ENCODE measurements around the gene USH2A. TPM values are rescaled to one million over a fixed set of nuclear protein-coding genes. Genes with fewer than 3 reads are reported as not detected.

USH2A gene
- total and polyA plus RNA-seq, 7 donors: under 0.01 to 0.32 (median 0.30) TPM; not detected in 4

GRCh38 chr1:215877452-215877951 is 545.7 kb downstream of the USH2A start:
- Histone ChIP-seq H3K27ac (no peak overlapping the region), H3K9me3 (no peaks in the 10 kb centered on the region), H3K27me3 (ENCODE audit: insufficient read depth in 3 of 3, low read length in 2 of 3) (no peaks in the 10 kb centered on the region), H3K4me3 (no peak overlapping the region), H3K4me1 (no peaks in the 10 kb centered on the region), H3K36me3 (ENCODE audit: insufficient read depth in 1 of 2, low read depth in 1 of 2) (no peaks in the 10 kb centered on the region)
- ATAC-seq (no peak), DNase-seq (no peak)
- intact Hi-C loops (cut with DNase I): no loop called here
- 63 to 75% (median 65%) methylated on average over 5 of the region's 5 CpGs for WGBS, 3 donors
- TF ChIP-seq CTCF (IDR thresholded peaks at IDR 0.05): no peak

GRCh38 chr1:215875712-215876111 is 547.5 kb downstream of the USH2A start:
- no peak for TF ChIP-seq CTCF (IDR thresholded peaks at IDR 0.05)
- H3K9me3 ChIP-seq: no peaks in the 10 kb centered on the region
- no peak overlapping the region for H3K4me3 ChIP-seq
- WGBS, 3 donors: 86 to 93% (median 90%) methylated on average over 1 of the region's 1 CpG
- intact Hi-C loops (cut with DNase I): no loop called here
- H3K27me3 ChIP-seq (ENCODE audit: insufficient read depth in 3 of 3, low read length in 2 of 3): no peaks in the 10 kb centered on the region
- H3K4me1 ChIP-seq: no peaks in the 10 kb centered on the region
- ATAC-seq: no peak
- no peak overlapping the region for H3K27ac ChIP-seq
- no peak for DNase-seq
- no peaks in the 10 kb centered on the region for H3K36me3 ChIP-seq (ENCODE audit: insufficient read depth in 1 of 2, low read depth in 1 of 2)

GRCh38 chr1:215875236-215875635 is 548.0 kb downstream of the USH2A start:
- Histone ChIP-seq H3K4me3 (no peak overlapping the region), H3K9me3 (no peaks in the 10 kb centered on the region), H3K36me3 (ENCODE audit: insufficient read depth in 1 of 2, low read depth in 1 of 2) (no peaks in the 10 kb centered on the region), H3K27ac (no peak overlapping the region), H3K4me1 (no peaks in the 10 kb centered on the region), H3K27me3 (ENCODE audit: insufficient read depth in 3 of 3, low read length in 2 of 3) (no peaks in the 10 kb centered on the region)
- no peak for DNase-seq
- intact Hi-C loops (cut with DNase I): no loop called here
- no peak for ATAC-seq
- WGBS, 3 donors: 57 to 68% (median 68%) methylated on average over 3 of the region's 3 CpGs
- no peak for TF ChIP-seq CTCF (IDR thresholded peaks at IDR 0.05)

- TF ChIP-seq CTCF (IDR thresholded peaks at IDR 0.05): no peak
- H3K4me1 ChIP-seq: no peaks in the 10 kb centered on the region
- no peaks in the 10 kb centered on the region for H3K27me3 ChIP-seq (ENCODE audit: insufficient read depth in 3 of 3, low read length in 2 of 3)
- ATAC-seq (no peak), DNase-seq (no peak)
- intact Hi-C loops (cut with DNase I): no loop called here
- H3K36me3 ChIP-seq (ENCODE audit: insufficient read depth in 1 of 2, low read depth in 1 of 2): no peaks in the 10 kb centered on the region
- WGBS, 3 donors: 50 to 64% (median 60%) methylated on average over 3 of the region's 3 CpGs
- no peak overlapping the region for H3K27ac ChIP-seq
- H3K9me3 ChIP-seq: no peaks in the 10 kb centered on the region
- no peak overlapping the region for H3K4me3 ChIP-seq
Observed at GRCh38 chr1:215872658-215873057, 550.6 kb downstream of the USH2A start.

GRCh38 chr1:215868500-215868899 is 554.7 kb downstream of the USH2A start:
- DNase-seq (no peak), ATAC-seq (no peak)
- intact Hi-C loops (cut with DNase I): no loop called here
- Histone ChIP-seq H3K27ac (no peak overlapping the region), H3K4me3 (no peak overlapping the region), H3K4me1 (no peaks in the 10 kb centered on the region), H3K27me3 (ENCODE audit: insufficient read depth in 3 of 3, low read length in 2 of 3) (no peaks in the 10 kb centered on the region), H3K9me3 (no peaks in the 10 kb centered on the region), H3K36me3 (ENCODE audit: insufficient read depth in 1 of 2, low read depth in 1 of 2) (no peaks in the 10 kb centered on the region)
- no peak for TF ChIP-seq CTCF (IDR thresholded peaks at IDR 0.05)
- 27 to 39% (median 38%) methylated on average over 1 of the region's 1 CpG for WGBS, 3 donors
